GF-D8 (cell line): ENCODE data around the gene CCSER1.
"Not testable (repeated sequence)": the region's sequence is repeated elsewhere in the genome, so short reads cannot be mapped to it uniquely, and the experiment has no call there.

ENCODE experiments used
- DNase-seq: peaks from one replicate; lab custom pipeline; 2025; lab: John Stamatoyannopoulos, UW

CCSER1 gene

GRCh38 chr4:91170768-91171167 is 1043.6 kb downstream of the CCSER1 start:
- no peak for DNase-seq

GRCh38 chr4:91171217-91171616 is 1044.0 kb downstream of the CCSER1 start:
- DNase-seq: no peak

GRCh38 chr4:91185061-91185460 is 1057.9 kb downstream of the CCSER1 start:
- not testable (repeated sequence) for DNase-seq

- no peak for DNase-seq
These were observed 1071.8 kb downstream of the CCSER1 start for GRCh38 chr4:91198951-91199350.

- DNase-seq: no peak
These were observed 1080.3 kb downstream of the CCSER1 start for GRCh38 chr4:91207535-91207934.

GRCh38 chr4:91212211-91212610 is 1085.0 kb downstream of the CCSER1 start:
- DNase-seq: no peak

GRCh38 chr4:91217831-91218403 is 1090.7 kb downstream of the CCSER1 start:
- not testable (repeated sequence) for DNase-seq

- DNase-seq: no peak
These were observed 1093.1 kb downstream of the CCSER1 start for GRCh38 chr4:91220315-91220714.

- no peak for DNase-seq
These were observed 1094.8 kb downstream of the CCSER1 start for GRCh38 chr4:91222014-91222413.

- no peak for DNase-seq
These were observed 1099.7 kb downstream of the CCSER1 start for GRCh38 chr4:91226867-91227266.

- no peak for DNase-seq
These were observed 1101.5 kb downstream of the CCSER1 start for GRCh38 chr4:91228659-91229058.

GRCh38 chr4:91233164-91233563 is 1106.0 kb downstream of the CCSER1 start:
- DNase-seq: no peak

GRCh38 chr4:91243132-91243531 is 1115.9 kb downstream of the CCSER1 start:
- no peak for DNase-seq

- DNase-seq: no peak
These were observed 1128.8 kb downstream of the CCSER1 start for GRCh38 chr4:91256043-91256442.

GRCh38 chr4:91256751-91257150 is 1129.6 kb downstream of the CCSER1 start:
- no peak for DNase-seq

- DNase-seq: no peak
These were observed 1130.5 kb downstream of the CCSER1 start for GRCh38 chr4:91257721-91258120.

- DNase-seq: no peak
These were observed 1131.1 kb downstream of the CCSER1 start for GRCh38 chr4:91258326-91258725.

- no peak for DNase-seq
These were observed 1140.3 kb downstream of the CCSER1 start for GRCh38 chr4:91267543-91267942.

GRCh38 chr4:91268481-91268880 is 1141.3 kb downstream of the CCSER1 start:
- not testable (repeated sequence) for DNase-seq

- no peak for DNase-seq
These were observed 1141.7 kb downstream of the CCSER1 start for GRCh38 chr4:91268913-91269312.

GRCh38 chr4:91279899-91280298 is 1152.7 kb downstream of the CCSER1 start:
- DNase-seq: no peak

GRCh38 chr4:91280551-91281290 is 1153.5 kb downstream of the CCSER1 start:
- no peak for DNase-seq

GRCh38 chr4:91282217-91282616 is 1155.0 kb downstream of the CCSER1 start:
- DNase-seq: no peak

GRCh38 chr4:91283726-91284230 is 1156.6 kb downstream of the CCSER1 start:
- DNase-seq: no peak
